K562 (cell line): ENCODE results near the gene PSORS1C1. TPM values are rescaled to one million over a fixed set of nuclear protein-coding genes. Genes with fewer than 3 reads are reported as not detected.

Source experiments
- ADNP ChIP-seq: fragments of 200-800 bp; sonication (Bioruptor generic); IDR thresholded peaks from 2 replicates; pipeline ENCODE4 v1.6.1; 2016; ENCODE audit warnings: missing genetic modification characterization, missing compliant biosample characterization
- AFF1 ChIP-seq, 2 experiments: fragments of 450-650 bp; IDR thresholded peaks; 2 replicates each; pipeline ENCODE4 v1.6.1; 2018; ENCODE audit warnings: mild to moderate bottlenecking in 2 of 2, low read depth in 1 of 2; ENCODE audit not compliant: partially characterized antibody in 2 of 2
- CBFA2T3 ChIP-seq: fragments of 450-650 bp; IDR thresholded peaks from 2 replicates; pipeline ENCODE4 v1.6.1; 2017
- DIDO1 ChIP-seq: fragments of 450-650 bp; IDR thresholded peaks from 2 replicates; pipeline ENCODE4 v1.6.1; 2016; ENCODE audit warnings: low read depth, missing biosample characterization, missing genetic modification characterization
- DPF2 ChIP-seq: fragments of 450-650 bp; IDR thresholded peaks from 2 replicates; pipeline ENCODE4 v1.6.1; 2016
- ELK1 ChIP-seq: sonication (generic); formaldehyde crosslinking; IDR thresholded peaks from 2 replicates; pipeline ENCODE4 v1.8.1; 2022; ENCODE audit warnings: missing genetic modification reagents
- ETS2 ChIP-seq: IDR thresholded peaks from 2 replicates; pipeline ENCODE4 v1.6.1; 2016; ENCODE audit warnings: borderline replicate concordance, missing genetic modification characterization, mild to moderate bottlenecking, moderate library complexity, missing compliant biosample characterization; ENCODE audit not compliant: poor library complexity, severe bottlenecking
- GTF2F1 ChIP-seq: IDR thresholded peaks from 2 replicates; pipeline ENCODE4 v1.6.1; 2011; ENCODE audit warnings: low read depth, low read length, improper control_type of control experiment
- KAT7 ChIP-seq: sonication (generic); formaldehyde crosslinking; IDR thresholded peaks from 2 replicates; pipeline ENCODE4 v1.8.0; 2022; ENCODE audit warnings: missing genetic modification reagents, mild to moderate bottlenecking, borderline replicate concordance
- KAT8 ChIP-seq: fragments of 450-650 bp; IDR thresholded peaks from 2 replicates; pipeline ENCODE4 v1.6.1; 2016; ENCODE audit warnings: low read depth, mild to moderate bottlenecking
- KDM1A ChIP-seq, 2 experiments: fragments of 450-650 bp; IDR thresholded peaks; 2 replicates each; pipeline ENCODE4 v1.6.1; 2016; ENCODE audit warnings: mild to moderate bottlenecking in 2 of 2
- RBM25 ChIP-seq: fragments of 200-400 bp; formaldehyde crosslinking; IDR thresholded peaks from 2 replicates; pipeline ENCODE4 v1.6.1; 2018; ENCODE audit warnings: low read length, low read depth, moderate library complexity; ENCODE audit not compliant: severe bottlenecking
- SMARCC2 ChIP-seq: fragments of 450-650 bp; IDR thresholded peaks from 2 replicates; pipeline ENCODE4 v1.6.1; 2017; ENCODE audit warnings: antibody characterized with exemption, moderate library complexity, mild to moderate bottlenecking, low read depth
- SMARCE1 ChIP-seq: fragments of 450-650 bp; IDR thresholded peaks from 2 replicates; pipeline ENCODE4 v1.7.1; 2016; ENCODE audit warnings: mild to moderate bottlenecking
- SMC3 ChIP-seq: conservative IDR thresholded peaks from 2 replicates; pipeline ENCODE4 v1.6.1; 2011; ENCODE audit warnings: low read depth, low read length, improper control_type of control experiment; ENCODE audit not compliant: insufficient read depth
- XRCC4 ChIP-seq: IDR thresholded peaks from one replicate; pipeline ENCODE4 v1.6.1; 2011; ENCODE audit not compliant: insufficient read depth, insufficient read length; ENCODE audit errors: extremely low read depth
- YY1 ChIP-seq, 3 experiments: IDR thresholded peaks; 2 replicates each; pipeline ENCODE4 v1.6.1; 2011; ENCODE audit warnings: low read length in 2 of 3, mild to moderate bottlenecking in 2 of 3, moderate library complexity in 2 of 3, borderline replicate concordance in 1 of 3, control low read depth in 1 of 3, low read depth in 1 of 3; ENCODE audit not compliant: insufficient read depth in 3 of 3, insufficient replicate concordance in 2 of 3, control insufficient read depth in 1 of 3, insufficient read length in 1 of 3; ENCODE audit errors: extremely low read depth in 1 of 3
- ZKSCAN8 ChIP-seq: fragments of 200-800 bp; sonication (Bioruptor generic); IDR thresholded peaks from 2 replicates; pipeline ENCODE4 v1.6.1; 2016; ENCODE audit warnings: missing genetic modification characterization, missing compliant biosample characterization
- ZNF224 ChIP-seq: sonication (generic); formaldehyde crosslinking; IDR thresholded peaks from 2 replicates; pipeline ENCODE4 v1.8.0; 2022; ENCODE audit warnings: mild to moderate bottlenecking, missing genetic modification reagents
- polyA plus RNA-seq, 8 experiments: library from polyadenylated mRNA; depleted of rRNA in 4 of 8; stranded (reverse) in 5 of 8; unstranded in 3 of 8; fragments of >200 nt; fragmentation: Nextera tagmentation in 2 of 8; fragmentation: Illumina TruSeq in 1 of 8; extraction: Ambion mirVana in 2 of 8; extraction: Trizol in 1 of 8; gene quantifications; 2 replicates each; pipeline versions ENCODE4 v1.2.1 to v1.2.3, GENCODE V29; 2011 to 2014; ENCODE audit warnings: inconsistent platforms in 1 of 8, missing spikeins in 1 of 8
- total RNA-seq, 7 experiments: library from RNA; depleted of rRNA in 6 of 7; stranded (reverse); fragments of >200 nt in 6 of 7; fragmentation: Illumina TruSeq in 2 of 7; extraction: Trizol in 2 of 7; gene quantifications; 2 replicates each; pipeline versions ENCODE4 v1.2.1 to v1.2.3, GENCODE V29; 2011 to 2021; ENCODE audit warnings: low replicate concordance in 1 of 7
- TF ChIP-seq, protein P1 (sequence below): sonication (generic); formaldehyde crosslinking; IDR thresholded peaks from 2 replicates; pipeline ENCODE4 v1.8.0; 2022; ENCODE audit warnings: mild to moderate bottlenecking, missing genetic modification reagents

Gene PSORS1C1
- total and polyA plus RNA-seq, 9 of the 15 experiments (the other 6 are each of a cell fraction or from before 2014, with no cell fraction given) = 0.11 TPM; not detected in 8

DNA sequence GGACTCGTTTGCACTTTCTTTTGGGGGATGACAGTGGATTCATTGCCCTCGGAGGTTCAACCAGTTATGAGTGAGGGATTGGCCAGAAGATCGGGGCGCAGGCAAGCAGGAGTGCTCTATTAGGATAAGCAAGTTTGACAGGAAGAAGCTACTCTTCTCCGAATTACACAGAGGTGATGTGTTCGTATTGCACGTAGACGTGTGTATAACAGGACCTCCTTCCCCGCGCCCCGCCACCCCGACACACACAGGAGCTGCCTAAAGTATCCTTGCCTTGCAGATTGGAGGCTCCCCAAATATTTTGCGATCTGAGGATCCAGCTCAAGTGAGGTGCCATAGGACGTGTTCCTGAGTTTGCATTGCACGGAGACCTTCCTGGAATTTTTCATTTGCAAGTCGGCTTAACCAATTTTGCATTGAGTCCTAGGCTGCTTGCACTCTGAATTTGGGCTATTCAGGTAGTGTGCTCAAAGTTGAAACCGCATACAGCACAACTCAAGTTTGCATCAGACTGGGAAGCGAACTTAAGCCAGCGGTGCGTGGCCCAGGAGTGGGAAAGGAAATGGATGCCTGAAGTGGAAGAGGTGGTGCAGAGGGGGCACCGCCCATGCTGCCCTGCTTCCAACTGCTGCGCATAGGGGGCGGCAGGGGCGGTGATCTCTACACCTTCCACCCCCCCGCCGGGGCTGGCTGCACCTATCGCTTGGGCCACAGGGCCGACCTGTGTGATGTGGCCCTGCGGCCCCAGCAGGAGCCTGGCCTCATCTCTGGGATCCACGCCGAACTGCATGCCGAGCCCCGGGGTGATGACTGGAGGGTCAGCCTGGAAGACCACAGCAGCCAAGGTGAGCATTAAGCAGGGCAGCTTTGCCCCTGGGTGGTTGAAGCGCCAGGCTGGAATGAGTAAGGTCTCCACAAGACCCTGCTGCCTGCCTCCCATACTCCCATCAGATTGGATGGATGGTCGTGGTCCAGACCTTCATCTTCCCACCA, 44.6 kb downstream of the PSORS1C1 start (continued):
- TF ChIP-seq YY1 (IDR thresholded peaks at IDR 0.05; ENCODE audit: borderline replicate concordance in 1 of 3, control insufficient read depth in 1 of 3, extremely low read depth in 1 of 3, insufficient read depth in 3 of 3, insufficient read length in 1 of 3, insufficient replicate concordance in 2 of 3, low read depth in 1 of 3, low read length in 2 of 3) = no peak
- TF ChIP-seq KDM1A (IDR thresholded peaks at IDR 0.05) = no peak
- no peak for TF ChIP-seq CBFA2T3
- TF ChIP-seq ELK1 (CRISPR knock-in tag) = no peak
- no peak for TF ChIP-seq ZNF224 (CRISPR knock-in tag)
- no peak for TF ChIP-seq GTF2F1
- no peak for TF ChIP-seq SMARCC2
- TF ChIP-seq ZKSCAN8 (CRISPR knock-in tag) = no peak
- no peak for TF ChIP-seq RBM25
- no peak for TF ChIP-seq DIDO1 (tag)
- TF ChIP-seq KAT7 = 0 out of 2 replicates have a peak, but pooled peaks have one; percentile 24
- TF ChIP-seq ADNP (tag) = no peak
- TF ChIP-seq KAT8 = no peak
- TF ChIP-seq, protein P1, sequence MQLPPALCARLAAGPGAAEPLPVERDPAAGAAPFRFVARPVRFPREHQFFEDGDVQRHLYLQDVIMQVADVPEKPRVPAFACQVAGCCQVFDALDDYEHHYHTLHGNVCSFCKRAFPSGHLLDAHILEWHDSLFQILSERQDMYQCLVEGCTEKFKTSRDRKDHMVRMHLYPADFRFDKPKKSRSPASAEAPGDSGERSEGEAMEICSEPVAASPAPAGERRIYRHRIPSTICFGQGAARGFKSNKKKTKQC (CRISPR knock-in tag) = no peak
- no peak for TF ChIP-seq ETS2
- peak in 1 of 2 experiments; percentile 38 for TF ChIP-seq AFF1 (IDR thresholded peaks at IDR 0.05; ENCODE audit: low read depth in 1 of 2, partially characterized antibody in 2 of 2)
- 0 out of 2 replicates have a peak, but pooled peaks have one; percentile 10 for TF ChIP-seq SMARCE1
- TF ChIP-seq DPF2 = peak; percentile 43; the same call in 1 of the 2 replicates
- no peak for TF ChIP-seq XRCC4
- no peak for TF ChIP-seq SMC3
